ENCODE results near the gene TBX21. TPM values are rescaled to one million over a fixed set of nuclear protein-coding genes. Genes with fewer than 3 reads are reported as not detected.
A peak's percentile ranks its signal among the peaks of the same experiment; 100 is the strongest.
"Not testable (repeated sequence)": the region's sequence is repeated elsewhere in the genome, so short reads cannot be mapped to it uniquely, and the experiment has no call there.

TBX21 gene
- total RNA-seq, 2 experiments from 2014 or later, result 59.0 to 68.4 TPM

DNA sequence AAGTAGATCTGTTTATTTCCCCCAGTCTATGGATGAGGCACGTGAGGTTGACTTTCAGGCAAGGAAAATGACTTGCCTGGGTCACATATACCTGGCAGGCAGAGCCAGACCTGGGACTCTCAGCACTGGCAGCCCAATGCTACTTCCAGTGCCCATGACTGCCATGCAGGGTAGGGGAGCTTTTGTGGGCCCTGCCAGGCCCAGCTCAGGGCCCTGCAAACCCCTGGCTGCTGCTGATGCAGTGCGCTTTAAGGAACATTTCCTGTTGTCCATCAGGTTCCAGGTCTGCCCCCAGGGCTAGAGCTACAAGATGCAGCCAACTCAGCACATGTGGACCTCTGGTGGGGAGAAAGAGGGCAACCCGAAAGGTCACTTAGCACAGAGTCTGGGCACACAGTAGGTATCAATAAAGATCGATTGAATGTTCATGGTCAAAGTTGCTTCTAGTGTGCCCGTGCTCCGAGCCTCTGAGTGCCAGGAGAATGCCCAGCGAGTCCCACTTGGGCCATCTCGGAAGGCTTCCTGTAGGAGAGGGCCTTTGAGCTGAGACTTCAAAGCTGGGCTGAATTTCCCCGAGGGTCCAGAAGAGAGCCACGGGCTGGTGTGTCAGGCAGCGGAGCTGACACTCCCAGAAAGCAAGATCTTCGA lies 513 bp upstream of the TBX21 start:
- peak; percentile 41 for DNase-seq
- CTCF ChIA-PET, result interaction anchor here (0.8 to 10.6 kb wide), 21 partner anchors 9 to 214 kb away, joined by 3 to 263 read pairs (median 4); partner anchors contain the start of genes KPNB1 and TBKBP1
- Mint-ChIP-seq H3K36me3 (peaks cover 31% of the 10 kb centered on the region), H3K9me3 (ENCODE audit: low read depth) (no peaks in the 10 kb centered on the region), H3K4me3 (peak overlapping the region; percentile 93), H3K4me1 (peaks cover 70% of the 10 kb centered on the region), H3K27me3 (no peaks in the 10 kb centered on the region), H3K27ac (peak overlapping the region; percentile 84)
- no peak for ATAC-seq

DNA sequence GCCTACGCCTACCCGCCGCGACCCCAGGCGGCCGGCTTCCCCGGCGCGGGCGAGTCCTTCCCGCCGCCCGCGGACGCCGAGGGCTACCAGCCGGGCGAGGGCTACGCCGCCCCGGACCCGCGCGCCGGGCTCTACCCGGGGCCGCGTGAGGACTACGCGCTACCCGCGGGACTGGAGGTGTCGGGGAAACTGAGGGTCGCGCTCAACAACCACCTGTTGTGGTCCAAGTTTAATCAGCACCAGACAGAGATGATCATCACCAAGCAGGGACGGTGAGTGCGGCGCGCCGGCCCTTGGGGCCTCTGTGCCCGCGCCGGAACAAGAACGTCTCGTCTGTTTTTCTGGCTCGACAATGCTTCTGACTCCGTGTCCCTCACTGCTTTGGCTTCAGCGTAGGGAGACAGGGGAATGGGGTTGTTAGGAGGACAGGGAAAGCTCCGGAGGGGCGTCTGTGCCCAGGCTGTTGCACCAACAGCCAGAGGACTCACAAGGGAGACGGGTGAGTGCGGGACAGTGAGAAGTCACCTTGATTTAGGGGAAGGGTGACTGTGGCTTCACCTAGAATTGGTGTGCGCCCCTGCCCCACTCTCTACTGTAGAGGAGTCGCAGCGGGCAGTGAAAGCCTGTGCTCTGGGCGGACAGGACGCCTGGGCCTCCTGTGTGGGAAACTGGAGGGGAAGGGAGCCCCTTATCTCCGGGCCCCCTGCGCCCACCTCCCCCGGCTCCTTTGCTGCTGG lies 806 bp downstream of the TBX21 start:
- Mint-ChIP-seq H3K36me3 (peaks cover 36% of the 10 kb centered on the region), H3K27me3 (no peaks in the 10 kb centered on the region), H3K4me1 (peaks cover 65% of the 10 kb centered on the region), H3K9me3 (ENCODE audit: low read depth) (no peaks in the 10 kb centered on the region), H3K4me3 (peak overlapping the region; percentile 93), H3K27ac (peak overlapping the region; percentile 99)
- DNase-seq (peak; percentile 57), ATAC-seq (peak; percentile 13)
- CTCF ChIA-PET, result interaction anchor here (0.6 to 10.6 kb wide), 22 partner anchors 7 to 97 kb away, joined by 3 to 263 read pairs (median 4); partner anchors contain the start of genes LRRC46, MRPL10 and TBKBP1

DNA sequence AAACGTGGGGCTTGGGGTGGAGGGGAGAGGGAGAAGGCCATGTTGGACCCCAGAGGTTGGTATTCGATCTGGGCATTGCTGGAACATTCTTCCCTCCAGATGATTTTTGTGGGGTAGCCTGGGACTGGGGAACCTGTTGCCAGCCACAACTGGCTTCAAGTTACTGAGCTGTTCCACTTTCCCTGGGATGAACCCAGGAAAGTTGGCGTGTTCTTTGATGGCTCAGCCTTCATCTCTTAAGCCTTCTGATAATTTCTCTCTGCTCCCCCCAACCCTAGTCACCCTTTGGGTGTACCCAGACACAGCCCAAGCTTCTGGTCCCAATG lies 2.1 kb downstream of the TBX21 start:
- H3K36me3 Mint-ChIP-seq, result peaks cover 40% of the 10 kb centered on the region

DNA sequence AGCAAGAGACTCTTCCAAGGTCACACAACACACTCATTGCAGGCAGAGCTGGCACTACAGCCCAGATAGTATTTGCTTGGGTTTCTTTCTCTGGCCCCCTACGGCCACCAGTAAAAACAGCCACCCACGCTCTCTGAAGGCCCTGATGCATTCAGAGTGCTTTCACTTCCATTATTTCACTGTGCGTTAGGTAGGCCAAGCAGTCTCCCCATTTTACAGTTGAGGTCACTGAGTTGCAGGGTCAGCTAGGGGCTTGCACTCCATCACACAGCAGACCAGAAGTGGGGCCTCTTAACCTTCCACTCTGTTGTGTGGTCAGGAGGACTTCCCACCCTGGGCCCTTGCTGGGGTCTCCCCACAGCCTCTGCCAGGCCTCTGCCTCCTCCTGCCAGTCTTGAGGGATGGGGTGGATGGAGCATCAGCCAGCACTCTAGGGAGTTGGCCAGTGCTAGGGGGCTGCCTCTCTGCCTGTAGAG lies 2.5 kb downstream of the TBX21 start:
- Mint-ChIP-seq H3K27me3 (no peaks in the 10 kb centered on the region), H3K27ac (peak overlapping the region; percentile 99), H3K36me3 (peaks cover 41% of the 10 kb centered on the region), H3K4me1 (peaks cover 60% of the 10 kb centered on the region), H3K4me3 (peak overlapping the region; percentile 93), H3K9me3 (ENCODE audit: low read depth) (no peaks in the 10 kb centered on the region)
- CTCF ChIA-PET, result interaction anchor here (1.0 to 10.6 kb wide), 6 partner anchors 11 to 236 kb away, joined by 3 to 263 read pairs (median 10); partner anchors contain the start of gene CDK5RAP3
- ATAC-seq (peak; percentile 17), DNase-seq (peak; percentile 70)

More for the DNA sequence above, 2.1 kb downstream of the TBX21 start:
- Mint-ChIP-seq H3K9me3 (ENCODE audit: low read depth) (no peaks in the 10 kb centered on the region), H3K27me3 (no peaks in the 10 kb centered on the region), H3K27ac (peak overlapping the region; percentile 99), H3K4me3 (peak overlapping the region; percentile 93), H3K4me1 (peaks cover 60% of the 10 kb centered on the region)
- ATAC-seq, result no peak
- CTCF ChIA-PET, result interaction anchor here (0.6 to 10.6 kb wide), 7 partner anchors 11 to 236 kb away, joined by 3 to 263 read pairs (median 10); partner anchors contain the start of gene CDK5RAP3
- DNase-seq, result no peak

DNA sequence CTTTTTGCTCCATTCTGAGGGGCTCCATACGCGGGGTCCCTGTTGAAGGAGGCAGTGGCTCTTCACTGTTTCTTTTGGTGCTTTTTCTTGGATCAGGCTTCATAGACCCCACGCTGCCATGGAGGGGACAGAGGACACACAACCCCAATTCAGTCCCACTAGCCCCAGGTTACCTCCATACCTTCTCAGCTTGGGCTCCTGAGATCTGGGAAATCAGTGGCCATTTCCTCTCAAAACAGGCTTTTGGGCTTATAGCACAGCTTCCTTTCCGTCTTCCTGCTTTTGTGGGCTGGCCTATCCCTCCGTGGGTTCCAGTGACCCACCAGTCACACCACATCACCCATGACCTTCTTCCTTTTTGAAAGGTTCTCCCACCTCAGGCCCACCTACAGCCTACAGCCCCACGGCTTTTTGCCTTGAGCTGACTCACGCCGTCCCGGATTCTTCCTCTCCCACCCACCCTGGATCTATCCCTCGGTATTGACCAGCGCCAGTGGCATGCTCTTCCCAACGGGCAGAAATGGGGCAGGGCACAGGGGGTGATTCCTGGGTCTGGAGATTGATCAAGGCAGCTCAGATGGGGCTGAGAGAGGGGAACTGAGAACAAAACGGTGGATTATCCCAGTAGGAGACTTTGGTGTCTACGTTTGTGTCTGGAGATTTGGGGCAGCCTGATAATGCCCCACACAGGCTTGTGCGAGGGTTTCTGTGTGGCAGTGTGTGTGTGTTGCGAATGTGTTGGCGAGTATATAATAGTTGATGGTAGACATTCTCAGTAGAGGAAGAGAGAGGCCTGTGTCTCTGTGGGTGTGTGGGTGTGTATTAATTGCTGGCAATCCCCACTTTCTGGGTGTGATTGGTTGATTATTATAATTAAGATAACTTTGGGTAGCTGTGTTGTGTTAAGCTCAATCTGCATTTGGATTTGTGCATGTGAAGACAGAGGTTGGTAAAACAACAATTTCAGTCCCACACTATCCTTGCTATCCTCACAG lies 3.8 kb downstream of the TBX21 start:
- CTCF ChIA-PET, result interaction anchor here (1.3 to 10.6 kb wide), 7 partner anchors 9 to 121 kb away, joined by 3 to 263 read pairs (median 10); no protein-coding TSS in a partner anchor

DNA sequence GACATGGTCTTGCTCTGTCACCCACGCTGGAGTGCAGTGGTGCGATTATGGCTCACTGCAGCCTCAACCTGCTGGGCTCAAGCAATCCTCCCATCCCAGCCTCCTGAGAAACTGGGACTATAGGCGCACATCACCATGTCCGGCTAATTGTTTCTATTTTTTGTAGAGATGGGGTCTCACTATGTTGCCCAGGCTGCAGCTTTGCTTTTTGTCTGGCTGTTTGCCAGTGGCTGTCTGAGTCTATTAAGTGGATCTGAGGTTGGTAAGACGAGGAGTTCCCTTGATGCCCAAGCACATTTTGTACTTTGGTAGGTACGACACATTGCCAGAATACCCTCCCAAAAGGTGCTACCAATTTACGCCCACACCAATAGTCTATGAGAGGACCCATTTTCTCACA lies 5.1 kb downstream of the TBX21 start:
- no peak overlapping the region for H3K4me3 Mint-ChIP-seq
- DNase-seq, result no peak
- CTCF ChIA-PET, result interaction anchor here (8.8 to 10.6 kb wide), 2 partner anchors 35 to 39 kb away, joined by 87 to 263 read pairs; no protein-coding TSS in a partner anchor
- H3K27ac Mint-ChIP-seq, result no peak overlapping the region
- peaks cover 51% of the 10 kb centered on the region for H3K36me3 Mint-ChIP-seq
- H3K4me1 Mint-ChIP-seq, result peaks cover 63% of the 10 kb centered on the region
- no peaks in the 10 kb centered on the region for H3K27me3 Mint-ChIP-seq
- ATAC-seq, result no peak
- no peaks in the 10 kb centered on the region for H3K9me3 Mint-ChIP-seq (ENCODE audit: low read depth)

More for the DNA sequence above, 3.8 kb downstream of the TBX21 start:
- DNase-seq (peak; percentile 43), ATAC-seq (no peak)
- Mint-ChIP-seq H3K4me3 (peak overlapping the region; percentile 93), H3K27me3 (no peaks in the 10 kb centered on the region), H3K27ac (peak overlapping the region; percentile 99), H3K9me3 (ENCODE audit: low read depth) (no peaks in the 10 kb centered on the region), H3K36me3 (peaks cover 49% of the 10 kb centered on the region), H3K4me1 (peaks cover 63% of the 10 kb centered on the region)

DNA sequence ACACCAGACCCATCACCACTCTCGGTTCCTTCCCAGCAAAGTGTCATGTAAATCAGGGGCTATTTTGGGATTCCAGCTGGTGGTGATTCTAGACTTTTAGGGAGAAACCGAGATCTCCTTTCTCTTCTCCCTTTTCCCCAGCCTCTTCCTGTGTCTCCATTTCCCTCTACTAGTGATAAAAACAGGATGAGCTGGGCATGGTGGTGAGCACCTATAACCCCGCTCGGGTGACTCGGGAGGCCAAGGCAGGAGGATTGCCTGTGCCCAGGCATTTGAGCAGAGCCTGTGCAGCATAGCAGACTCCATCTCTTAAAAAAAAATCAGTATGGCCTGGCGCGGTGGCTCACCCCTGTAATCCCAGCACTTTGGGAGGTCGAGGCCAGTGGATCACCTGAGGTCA lies 6.1 kb downstream of the TBX21 start:
- peaks cover 54% of the 10 kb centered on the region for H3K36me3 Mint-ChIP-seq
- no peaks in the 10 kb centered on the region for H3K27me3 Mint-ChIP-seq
- DNase-seq (no peak), ATAC-seq (no peak)
- peak overlapping the region; percentile 32 for H3K27ac Mint-ChIP-seq
- peaks cover 70% of the 10 kb centered on the region for H3K4me1 Mint-ChIP-seq
- H3K4me3 Mint-ChIP-seq, result no peak overlapping the region
- no peaks in the 10 kb centered on the region for H3K9me3 Mint-ChIP-seq (ENCODE audit: low read depth)
- CTCF ChIA-PET, result interaction anchor here (8.8 kb wide), 1 partner anchor 40 kb away, joined by 87 read pairs; no protein-coding TSS in a partner anchor

DNA sequence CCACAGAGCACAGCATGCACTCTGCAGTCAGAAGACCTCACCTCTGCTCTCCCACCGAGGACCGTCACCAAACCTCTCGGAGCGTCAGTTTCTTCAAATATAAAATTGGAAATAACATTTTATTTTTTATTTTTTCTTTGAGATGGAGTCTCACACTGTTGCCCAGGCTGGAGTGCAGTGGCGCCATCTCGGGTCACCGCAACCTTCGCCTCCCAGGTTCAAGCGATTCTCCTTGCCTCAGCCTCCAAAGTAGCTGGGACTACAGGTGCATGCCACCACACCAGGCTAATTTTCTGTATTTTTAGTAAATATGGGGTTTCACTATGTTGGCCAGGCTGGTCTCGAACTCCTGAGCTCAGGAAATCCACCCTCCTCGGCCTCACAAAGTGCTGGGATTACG lies 6.9 kb downstream of the TBX21 start:
- H3K27ac Mint-ChIP-seq; H3K27me3 Mint-ChIP-seq; ATAC-seq; DNase-seq; H3K9me3 Mint-ChIP-seq (ENCODE audit: low read depth): not testable (repeated sequence)
- Mint-ChIP-seq H3K4me3 (peak overlapping the region; percentile 19), H3K36me3 (peaks cover 52% of the 10 kb centered on the region), H3K4me1 (peaks cover 75% of the 10 kb centered on the region)
- CTCF ChIA-PET, result interaction anchor here (2.6 to 8.8 kb wide), 3 partner anchors 7 to 40 kb away, joined by 8 to 87 read pairs (median 15); partner anchors contain the start of gene TBX21

DNA sequence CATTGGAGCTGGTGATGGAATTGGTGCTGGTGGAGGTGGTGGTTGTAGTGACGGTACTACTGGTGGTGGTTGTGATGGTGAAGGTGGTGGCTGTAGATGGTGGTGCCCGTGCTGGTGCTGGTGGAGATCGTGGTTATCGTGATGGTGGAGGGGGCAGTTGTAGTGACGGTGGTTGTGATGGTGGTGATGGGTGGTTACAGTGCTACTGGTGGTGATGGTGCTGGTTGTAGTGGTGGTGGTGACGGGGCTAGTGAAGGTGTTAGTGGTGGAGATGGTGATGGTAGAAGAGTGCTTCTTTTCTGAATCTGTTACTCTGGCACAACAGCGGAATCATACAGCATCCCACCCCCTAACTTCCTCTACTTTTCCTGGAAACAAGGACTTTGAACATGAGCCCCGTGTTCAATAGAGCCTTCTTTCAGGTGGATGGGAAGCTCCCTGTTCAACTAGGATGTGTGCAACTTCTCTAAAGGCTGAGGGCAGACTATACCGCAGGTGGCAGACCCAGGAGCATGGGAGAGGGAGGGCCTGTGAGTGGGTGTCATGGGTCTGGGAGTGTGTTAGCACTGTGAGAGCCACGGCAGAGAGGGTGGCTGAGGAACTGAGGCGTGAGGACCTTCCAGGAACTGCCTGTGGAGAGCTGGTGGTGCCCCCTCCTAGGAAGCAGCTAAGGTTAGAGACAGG lies 8.2 kb downstream of the TBX21 start:
- ATAC-seq, result peak; percentile 11
- Mint-ChIP-seq H3K4me1 (peaks cover 69% of the 10 kb centered on the region), H3K36me3 (peaks cover 55% of the 10 kb centered on the region), H3K4me3 (peak overlapping the region; percentile 37), H3K27ac (peak overlapping the region; percentile 71), H3K9me3 (ENCODE audit: low read depth) (no peaks in the 10 kb centered on the region), H3K27me3 (no peaks in the 10 kb centered on the region)
- no peak for DNase-seq
- CTCF ChIA-PET, result interaction anchor here (1.2 to 8.8 kb wide), 6 partner anchors 8 to 77 kb away, joined by 4 to 87 read pairs (median 7); partner anchors contain the start of gene TBX21

DNA sequence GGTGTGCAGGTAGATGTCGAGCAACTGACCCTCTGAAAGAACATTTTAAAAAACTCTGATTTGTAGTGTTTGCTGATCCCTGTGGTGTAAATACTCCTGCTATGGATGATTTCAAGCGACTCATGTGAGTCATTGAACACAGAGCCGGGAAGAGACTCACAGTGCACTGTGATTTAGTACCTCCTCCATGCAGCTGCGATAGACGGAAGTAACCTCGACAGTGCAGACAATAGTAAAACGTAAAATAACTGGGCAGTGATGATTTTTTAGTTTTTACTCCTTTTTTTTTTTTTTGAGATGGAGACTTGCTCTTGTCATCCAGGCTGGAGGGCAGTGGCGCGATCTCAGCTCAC lies 8.7 kb downstream of the TBX21 start:
- peaks cover 64% of the 10 kb centered on the region for H3K4me1 Mint-ChIP-seq
- no peaks in the 10 kb centered on the region for H3K9me3 Mint-ChIP-seq (ENCODE audit: low read depth)
- H3K27ac Mint-ChIP-seq, result peak overlapping the region; percentile 71
- peak overlapping the region; percentile 37 for H3K4me3 Mint-ChIP-seq
- H3K36me3 Mint-ChIP-seq, result peaks cover 53% of the 10 kb centered on the region
- CTCF ChIA-PET, result interaction anchor here (1.2 to 8.8 kb wide), 6 partner anchors 9 to 77 kb away, joined by 4 to 87 read pairs (median 7); partner anchors contain the start of gene TBX21
- DNase-seq (no peak), ATAC-seq (peak; percentile 29)
- H3K27me3 Mint-ChIP-seq, result no peaks in the 10 kb centered on the region

DNA sequence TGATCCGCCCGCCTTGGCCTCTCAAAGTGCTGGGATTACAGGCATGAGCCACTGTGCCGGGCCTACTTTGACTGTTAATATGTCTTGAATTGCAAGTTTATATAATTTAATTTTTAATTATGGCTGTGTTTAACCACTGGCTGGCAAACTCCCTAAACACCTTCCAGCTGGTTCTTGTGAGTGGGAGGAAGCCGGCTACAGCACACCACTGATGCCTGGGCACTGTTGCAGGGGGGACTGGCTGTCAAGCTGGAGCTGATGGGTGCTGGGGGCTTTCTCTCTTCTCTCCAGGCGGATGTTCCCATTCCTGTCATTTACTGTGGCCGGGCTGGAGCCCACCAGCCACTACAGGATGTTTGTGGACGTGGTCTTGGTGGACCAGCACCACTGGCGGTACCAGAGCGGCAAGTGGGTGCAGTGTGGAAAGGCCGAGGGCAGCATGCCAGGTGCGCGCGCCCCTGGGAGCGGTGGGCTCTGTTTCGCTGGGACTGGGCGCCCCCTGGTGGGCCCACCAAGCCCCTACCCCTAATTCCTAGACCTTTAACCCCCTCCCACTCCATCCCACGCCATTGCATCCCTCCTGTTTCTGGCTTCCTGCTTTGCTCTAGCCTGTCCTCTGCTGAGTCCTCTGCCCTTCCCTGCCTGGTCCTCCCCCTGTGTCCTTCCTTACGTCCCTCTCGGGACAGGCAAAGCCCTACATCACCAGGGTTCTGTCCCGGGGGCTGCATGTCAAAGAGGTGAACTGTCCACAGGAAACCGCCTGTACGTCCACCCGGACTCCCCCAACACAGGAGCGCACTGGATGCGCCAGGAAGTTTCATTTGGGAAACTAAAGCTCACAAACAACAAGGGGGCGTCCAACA lies 9.5 kb downstream of the TBX21 start:
- CTCF ChIA-PET, result interaction anchor here (0.8 to 8.8 kb wide), 9 partner anchors 9 to 51 kb away, joined by 3 to 87 read pairs (median 6); partner anchors contain the start of gene TBX21
- DNase-seq (no peak), ATAC-seq (no peak)
- H3K27ac Mint-ChIP-seq, result peak overlapping the region; percentile 59
- no peak overlapping the region for H3K4me3 Mint-ChIP-seq
- H3K27me3 Mint-ChIP-seq, result no peaks in the 10 kb centered on the region
- peaks cover 49% of the 10 kb centered on the region for H3K36me3 Mint-ChIP-seq
- H3K4me1 Mint-ChIP-seq, result peaks cover 56% of the 10 kb centered on the region
- H3K9me3 Mint-ChIP-seq (ENCODE audit: low read depth), result no peaks in the 10 kb centered on the region

Data from activated CD8-positive, alpha-beta memory T cell treated with anti-CD3 and anti-CD28 coated beads, Interleukin-2, amount 10 ng/mL, durations not matched to agents 7 days and 5 days (primary cell).